K562 treated with DMSO at 1 percent for 4 hours (cell line): Measurements from ENCODE around the gene TTLL10. TPM values are rescaled to one million over a fixed set of nuclear protein-coding genes. Genes with fewer than 3 reads are reported as not detected.

Source experiments
- total RNA-seq: library from RNA; unstranded; fragments of 300-600 nt; gene quantifications from 2 replicates; pipeline ENCODE4 v1.2.3, GENCODE V29; 2022; ENCODE audit not compliant: insufficient read depth

The TTLL10 gene, protein sequence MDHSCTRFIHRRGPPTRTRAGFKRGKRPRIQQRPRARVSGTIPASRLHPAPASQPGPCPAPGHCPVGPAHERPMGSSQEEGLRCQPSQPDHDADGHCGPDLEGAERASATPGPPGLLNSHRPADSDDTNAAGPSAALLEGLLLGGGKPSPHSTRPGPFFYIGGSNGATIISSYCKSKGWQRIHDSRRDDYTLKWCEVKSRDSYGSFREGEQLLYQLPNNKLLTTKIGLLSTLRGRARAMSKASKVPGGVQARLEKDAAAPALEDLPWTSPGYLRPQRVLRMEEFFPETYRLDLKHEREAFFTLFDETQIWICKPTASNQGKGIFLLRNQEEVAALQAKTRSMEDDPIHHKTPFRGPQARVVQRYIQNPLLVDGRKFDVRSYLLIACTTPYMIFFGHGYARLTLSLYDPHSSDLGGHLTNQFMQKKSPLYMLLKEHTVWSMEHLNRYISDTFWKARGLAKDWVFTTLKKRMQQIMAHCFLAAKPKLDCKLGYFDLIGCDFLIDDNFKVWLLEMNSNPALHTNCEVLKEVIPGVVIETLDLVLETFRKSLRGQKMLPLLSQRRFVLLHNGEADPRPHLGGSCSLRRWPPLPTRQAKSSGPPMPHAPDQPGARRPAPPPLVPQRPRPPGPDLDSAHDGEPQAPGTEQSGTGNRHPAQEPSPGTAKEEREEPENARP
- not detected in 2 replicates for total RNA-seq

DNA sequence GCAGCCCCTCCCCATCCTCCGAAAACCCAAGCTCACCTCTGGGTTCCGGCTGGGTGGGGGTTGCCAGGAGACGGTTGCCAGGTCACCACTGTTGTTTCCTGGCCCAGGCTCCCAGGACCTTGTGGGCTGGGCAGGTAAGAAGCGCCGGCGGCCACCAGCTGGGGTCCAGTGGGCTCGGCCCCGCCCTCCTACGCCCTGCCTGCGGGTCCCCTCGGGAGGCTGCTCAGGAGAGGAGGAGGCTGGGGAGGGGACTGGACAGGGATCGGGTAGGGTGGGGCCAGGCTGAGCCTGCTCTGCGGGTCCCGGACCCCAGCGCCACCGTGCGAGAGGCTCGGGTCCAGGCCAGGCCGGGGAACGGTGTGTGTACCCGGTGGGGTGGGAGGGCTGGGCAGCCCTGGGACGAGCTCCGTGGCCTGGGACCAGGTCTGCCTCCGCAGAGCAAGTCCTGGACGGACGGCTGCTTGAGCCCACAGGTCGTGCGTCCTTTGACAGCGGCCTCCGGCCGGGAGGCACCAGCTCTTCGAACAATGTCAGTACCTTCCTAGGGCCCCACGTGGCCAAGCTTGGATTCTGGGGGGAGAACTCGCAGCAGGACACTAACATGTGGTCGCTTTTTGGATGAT, at the start of gene TTLL10:
TSS of gene TTLL10 (plus strand) at position 88 of the 623 bp plus-strand sequence. CDS start 5,336 bp downstream, outside the sequence.

DNA sequence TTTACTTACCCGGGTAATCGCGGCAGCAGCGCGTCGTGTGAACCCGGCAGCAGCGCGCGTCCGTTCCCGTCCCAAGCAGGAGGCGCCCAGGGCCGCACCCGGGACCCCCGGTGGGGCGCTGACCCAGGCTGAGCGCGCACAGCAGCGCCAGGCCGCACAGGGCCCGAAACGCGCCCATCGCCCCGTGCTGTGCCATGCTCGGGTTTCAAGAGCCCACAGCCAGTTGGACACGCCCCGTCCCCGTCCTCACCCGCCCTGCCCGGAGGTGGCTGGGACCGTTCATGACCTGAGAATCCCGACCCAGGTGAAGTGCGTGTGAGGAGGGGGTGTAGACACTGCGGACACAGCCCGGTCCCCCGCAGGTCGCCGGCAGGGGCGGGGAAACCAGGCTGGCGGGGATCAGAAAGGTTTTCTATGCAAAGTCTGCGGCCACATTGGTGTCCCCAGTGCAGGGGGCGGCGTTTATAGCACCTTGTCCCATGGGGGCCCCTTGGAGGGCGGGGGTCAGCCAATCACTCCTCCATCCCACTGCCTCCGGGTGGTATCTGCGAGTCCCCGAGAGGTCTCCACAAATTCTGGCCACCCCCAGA, 32.8 kb downstream of the TTLL10 start, which contains the start of gene TNFRSF18:
TSS of gene TNFRSF18 (minus strand) at position 217 of the 590 bp plus-strand sequence. CDS start at position 196, 21 bp downstream.

DNA sequence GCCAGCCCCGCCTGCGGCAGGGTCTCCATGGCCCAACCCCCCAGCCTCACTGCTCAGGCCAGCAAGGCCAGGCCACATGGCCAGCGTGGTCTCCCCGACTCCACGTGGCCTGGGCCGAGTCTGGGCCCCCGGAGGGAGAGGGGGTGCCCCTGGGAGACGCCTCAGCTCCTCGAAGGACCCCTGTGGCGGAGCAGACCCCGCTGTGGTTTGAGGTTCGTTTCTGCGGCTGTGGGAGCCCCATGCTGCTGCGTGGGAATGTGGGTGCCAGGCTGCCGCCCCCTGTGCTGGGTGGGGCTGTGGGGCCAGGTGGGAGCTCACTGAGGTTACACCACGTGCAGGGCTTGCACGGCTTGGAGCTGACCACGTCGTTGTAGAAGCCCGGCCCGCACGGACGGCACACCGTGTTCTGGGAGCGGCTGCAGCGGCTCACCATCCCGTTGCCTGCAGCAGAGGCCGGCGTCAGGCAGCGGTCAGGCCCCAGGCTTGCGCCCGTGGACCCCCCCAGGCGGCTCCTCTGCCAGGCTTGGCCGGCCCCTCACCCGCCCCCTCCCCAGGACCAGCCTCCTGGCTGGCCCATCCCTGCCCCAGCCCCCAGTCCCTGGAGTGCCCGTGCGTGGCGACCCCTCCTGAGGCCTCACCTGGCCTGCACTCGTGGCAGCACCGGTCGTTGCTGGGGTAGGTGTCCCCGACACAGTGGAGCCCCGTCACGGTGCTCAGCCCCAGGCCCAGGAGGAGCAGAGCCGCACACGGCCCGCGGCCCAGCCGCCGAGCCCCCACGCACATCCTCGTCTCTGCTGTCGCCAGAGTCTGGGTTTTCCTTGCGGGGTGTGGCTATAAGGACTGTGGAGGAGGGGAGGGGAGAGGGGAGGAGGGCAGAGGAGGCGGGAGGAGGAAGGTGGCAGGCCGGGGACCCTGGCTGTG, 39.9 kb downstream of the TTLL10 start, which contains the start of gene TNFRSF4:
TSS of gene TNFRSF4 (minus strand) at position 809 of the 921 bp plus-strand sequence. CDS start at position 783, 26 bp downstream.

DNA sequence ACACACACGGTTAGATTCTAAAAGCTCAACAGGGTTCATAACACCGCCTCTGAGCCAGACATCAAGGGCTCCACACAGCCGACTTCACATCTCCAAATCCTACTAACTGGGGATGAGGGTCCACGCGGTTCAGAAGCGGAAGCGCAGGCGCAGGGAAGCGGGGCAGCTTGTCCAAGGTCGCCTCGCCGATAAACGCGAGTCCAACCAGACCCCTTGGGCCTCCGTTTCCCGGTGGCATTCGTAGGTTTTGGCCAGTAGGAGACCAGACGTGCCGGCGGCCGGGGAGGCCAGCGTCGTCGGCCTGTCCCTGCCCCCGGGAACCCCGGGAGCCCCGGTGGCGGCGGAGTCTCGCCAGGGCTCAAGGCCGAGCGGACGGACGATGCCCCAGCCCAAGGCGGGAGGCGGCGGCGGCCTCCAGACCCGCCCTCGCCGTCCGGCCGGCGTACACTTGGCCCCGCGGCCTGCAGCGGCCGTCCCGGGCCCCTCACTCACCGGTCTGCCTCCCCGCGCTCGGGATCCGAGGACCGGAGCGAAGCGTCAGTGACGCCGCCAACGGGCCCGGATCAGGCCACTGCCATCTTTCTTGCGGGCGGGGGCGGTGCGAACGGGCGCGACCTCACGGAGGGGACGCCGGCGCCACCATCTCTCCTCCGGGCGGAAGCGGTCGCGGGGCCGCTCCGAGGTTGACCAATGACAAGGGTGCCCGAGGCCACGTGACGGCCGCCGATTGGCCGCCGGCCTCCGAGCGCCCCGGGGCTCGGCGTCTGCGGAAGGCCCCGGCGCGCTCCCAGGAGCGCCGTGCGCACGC, 57.9 kb downstream of the TTLL10 start, which contains the start of gene SDF4:
TSS of gene SDF4 (minus strand) at position 602 of the 808 bp plus-strand sequence. CDS start 3,229 bp downstream, outside the sequence.

DNA sequence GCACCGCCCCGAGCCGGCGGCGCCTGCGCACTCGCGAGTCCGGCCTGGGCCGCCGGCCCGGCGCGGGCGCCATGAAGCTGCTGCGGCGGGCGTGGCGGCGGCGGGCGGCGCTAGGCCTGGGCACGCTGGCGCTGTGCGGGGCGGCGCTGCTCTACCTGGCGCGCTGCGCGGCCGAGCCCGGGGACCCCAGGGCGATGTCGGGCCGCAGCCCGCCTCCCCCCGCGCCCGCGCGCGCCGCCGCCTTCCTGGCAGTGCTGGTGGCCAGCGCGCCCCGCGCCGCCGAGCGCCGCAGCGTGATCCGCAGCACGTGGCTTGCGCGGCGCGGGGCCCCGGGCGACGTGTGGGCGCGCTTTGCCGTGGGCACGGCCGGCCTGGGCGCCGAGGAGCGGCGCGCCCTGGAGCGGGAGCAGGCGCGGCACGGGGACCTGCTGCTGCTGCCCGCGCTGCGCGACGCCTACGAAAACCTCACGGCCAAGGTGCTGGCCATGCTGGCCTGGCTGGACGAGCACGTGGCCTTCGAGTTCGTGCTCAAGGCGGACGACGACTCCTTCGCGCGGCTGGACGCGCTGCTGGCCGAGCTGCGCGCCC, 58.6 kb downstream of the TTLL10 start, which contains the start of gene B3GALT6:
TSS of gene B3GALT6 (plus strand) at position 30 of the 588 bp plus-strand sequence. CDS start at position 72, 42 bp downstream.

DNA sequence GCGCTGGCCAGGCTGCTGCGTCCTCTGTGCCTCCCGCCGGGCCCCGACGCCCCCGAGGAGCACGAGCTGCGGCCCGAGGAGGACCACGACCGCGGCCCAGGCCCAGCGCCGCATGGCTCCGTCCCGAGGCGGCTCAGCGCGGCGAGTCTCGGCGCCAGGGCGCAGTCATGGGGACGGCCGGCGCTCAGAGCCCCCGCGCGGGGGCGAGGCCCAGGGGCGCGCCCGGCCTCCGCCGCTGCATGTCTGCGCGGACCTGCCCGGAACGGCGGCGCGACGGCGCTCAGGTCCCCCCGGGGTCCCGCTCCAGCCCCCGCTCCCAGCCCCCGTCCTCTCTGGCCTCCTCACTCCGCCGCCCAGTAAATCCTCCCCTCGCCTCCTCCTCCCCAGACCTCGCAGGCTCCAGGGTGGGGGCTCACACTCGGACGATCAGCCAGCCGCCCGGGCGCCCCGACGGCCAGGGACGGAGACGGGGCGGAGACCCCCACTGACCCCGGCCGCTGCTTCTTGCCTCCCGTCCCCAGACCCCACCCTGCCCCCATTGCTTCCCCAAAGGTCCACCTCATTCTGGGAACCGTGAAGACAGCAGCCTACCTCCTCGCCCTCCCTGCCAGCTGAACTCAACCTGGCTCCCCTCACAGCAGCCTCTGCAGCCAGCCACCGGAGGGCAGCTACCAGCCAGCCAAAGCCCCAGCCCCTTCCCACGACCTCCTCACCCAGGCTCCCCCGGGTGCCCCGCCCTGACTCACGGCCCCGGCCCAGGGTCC, 73.1 kb downstream of the TTLL10 start, which contains the start of gene C1QTNF12:
TSS of gene C1QTNF12 (minus strand) at position 146 of the 764 bp plus-strand sequence. CDS start at position 114, 32 bp downstream.

Other genes starting within 250 kb of the TTLL10 start
- gene SAMD11, start 250.0 kb upstream of the TTLL10 start, total RNA-seq: 10.7 and 16.8 TPM in 2 replicates
- gene NOC2L, start 214.6 kb upstream of the TTLL10 start, total RNA-seq: 133 and 149 TPM in 2 replicates
- gene KLHL17, start 213.3 kb upstream of the TTLL10 start, total RNA-seq: 16.6 and 20.2 TPM in 2 replicates
- not detected in 2 replicates for gene PLEKHN1, start 207.4 kb upstream of the TTLL10 start, total RNA-seq
- not detected in 2 replicates for gene PERM1, start 191.8 kb upstream of the TTLL10 start, total RNA-seq
- 15.8 and 21.8 TPM in 2 replicates for gene HES4, start 173.8 kb upstream of the TTLL10 start, total RNA-seq
- gene ISG15, start 160.4 kb upstream of the TTLL10 start, total RNA-seq: 95.4 and 108 TPM in 2 replicates
- gene AGRN, start 153.8 kb upstream of the TTLL10 start, total RNA-seq: 46.6 and 56.8 TPM in 2 replicates
- gene RNF223, start 99.6 kb upstream of the TTLL10 start, total RNA-seq: not detected in 2 replicates
- 24.6 and 27.6 TPM in 2 replicates for gene C1orf159, start 57.8 kb upstream of the TTLL10 start, total RNA-seq
- gene TNFRSF18, start 32.7 kb downstream of the TTLL10 start, total RNA-seq: not detected in 2 replicates
- gene TNFRSF4, start 40.3 kb downstream of the TTLL10 start, total RNA-seq: 1.0 TPM in 1 of 2 replicates, not detected in the other
- 270 TPM in 2 replicates for gene SDF4, start 58.1 kb downstream of the TTLL10 start, total RNA-seq
- gene B3GALT6, start 58.4 kb downstream of the TTLL10 start, total RNA-seq: 6.8 and 11.5 TPM in 2 replicates
- 1.9 TPM in 1 of 2 replicates, not detected in the other for gene C1QTNF12, start 72.8 kb downstream of the TTLL10 start, total RNA-seq
- gene UBE2J2, start 100.0 kb downstream of the TTLL10 start, total RNA-seq: 94.8 and 107 TPM in 2 replicates
- 0.46 and 1.7 TPM in 2 replicates for gene SCNN1D, start 106.6 kb downstream of the TTLL10 start, total RNA-seq
- gene ACAP3, start 134.1 kb downstream of the TTLL10 start, total RNA-seq: 30.5 and 48.6 TPM in 2 replicates
- gene PUSL1, start 134.7 kb downstream of the TTLL10 start, total RNA-seq: 57.5 and 60.7 TPM in 2 replicates
- gene INTS11, start 150.8 kb downstream of the TTLL10 start, total RNA-seq: 160 and 197 TPM in 2 replicates
- gene CPTP, start 150.9 kb downstream of the TTLL10 start, total RNA-seq: 23.1 and 23.7 TPM in 2 replicates
- gene TAS1R3, start 157.4 kb downstream of the TTLL10 start, total RNA-seq: 0.54 and 1.3 TPM in 2 replicates
- gene DVL1, start 175.5 kb downstream of the TTLL10 start, total RNA-seq: 81.9 and 96.3 TPM in 2 replicates
- 14.5 and 15.6 TPM in 2 replicates for gene MXRA8, start 184.7 kb downstream of the TTLL10 start, total RNA-seq
- gene AURKAIP1, start 201.3 kb downstream of the TTLL10 start, total RNA-seq: 225 and 272 TPM in 2 replicates
- 96.0 and 157 TPM in 2 replicates for gene CCNL2, start 225.5 kb downstream of the TTLL10 start, total RNA-seq
- gene MRPL20, start 233.4 kb downstream of the TTLL10 start, total RNA-seq: 93.3 and 127 TPM in 2 replicates
- not detected in 2 replicates for gene ANKRD65, start 247.4 kb downstream of the TTLL10 start, total RNA-seq